ENCODE results near the gene CHMP2B.
"Not testable (repeated sequence)": the region's sequence is repeated elsewhere in the genome, so short reads cannot be mapped to it uniquely, and the experiment has no call there.

The CHMP2B gene

DNA sequence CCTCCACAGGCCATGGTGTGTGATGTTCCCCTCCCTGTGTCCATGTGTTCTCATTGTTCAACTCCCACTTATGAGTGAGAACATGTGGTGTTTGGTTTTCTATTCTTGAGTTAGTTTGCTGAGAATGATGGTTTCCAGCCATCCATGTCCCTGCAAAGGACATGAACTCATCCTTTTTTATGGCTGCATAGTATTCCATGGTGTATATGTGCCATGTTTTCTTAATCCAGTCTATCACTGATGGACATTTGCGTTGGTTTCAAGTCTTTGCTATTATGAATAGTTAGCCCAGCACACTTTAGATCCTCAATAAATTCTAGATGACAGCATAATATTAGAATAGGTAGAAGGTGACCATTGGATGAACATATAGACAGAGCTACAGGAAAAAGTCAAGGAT, 77.9 kb downstream of the CHMP2B start:
- in situ Hi-C loops (cut with MboI; ENCODE audit: low sequenced_read_pairs) = not testable (repeated sequence)
